AG04450 (cell line): ENCODE measurements around the gene HMGCR. TPM values are rescaled to one million over a fixed set of nuclear protein-coding genes. Genes with fewer than 3 reads are reported as not detected.

Experiments
- CTCF ChIA-PET: fragments of 300-600, 350-600 bp; formaldehyde crosslinking; extraction: SDS; loops from one replicate; lab custom pipeline; 2022; ENCODE audit warnings: antibody characterized with exemption, inconsistent platforms; lab: Charles Lee
- POLR2A ChIA-PET: fragments of 350-600 bp; formaldehyde crosslinking; extraction: SDS; loops from one replicate; lab custom pipeline; 2021; ENCODE audit warnings: antibody characterized with exemption, inconsistent platforms; lab: Yijun Ruan, JAX
- DNase-seq: peaks from one replicate; pipeline ENCODE4 v3.0.0-alpha.2; 2011; ENCODE audit warnings: low read depth, low spot score
- H3K27ac ChIP-seq: one replicate; pipeline ENCODE4 v1.5.1; 2012; ENCODE audit warnings: low read depth, low read length, control low read depth
- H3K27me3 ChIP-seq: one replicate; pipeline ENCODE4 v1.6.0; 2012; ENCODE audit warnings: low read length; ENCODE audit not compliant: control insufficient read depth, insufficient read depth
- H3K4me3 ChIP-seq: 2 replicates; pipeline ENCODE4 v1.5.1; 2011; ENCODE audit warnings: mild to moderate bottlenecking, low read depth, low read length, control low read depth
- H3K9me3 ChIP-seq: 2 replicates; pipeline ENCODE4 v1.5.1; 2012; ENCODE audit warnings: low read length; ENCODE audit not compliant: control insufficient read depth, insufficient read depth
- polyA plus RNA-seq: library from polyadenylated mRNA; depleted of rRNA; stranded (reverse); fragments of >200 nt; gene quantifications from 2 replicates; pipeline ENCODE4 v1.2.3, GENCODE V29; 2011
- TF ChIP-seq, protein P1 (sequence below): IDR thresholded peaks from 2 replicates; pipeline ENCODE4 v1.5.1; 2011; ENCODE audit warnings: low read depth, low read length, control low read depth, inconsistent platforms

Gene HMGCR
- polyA plus RNA-seq, 1 experiment, result 27.7 TPM

DNA sequence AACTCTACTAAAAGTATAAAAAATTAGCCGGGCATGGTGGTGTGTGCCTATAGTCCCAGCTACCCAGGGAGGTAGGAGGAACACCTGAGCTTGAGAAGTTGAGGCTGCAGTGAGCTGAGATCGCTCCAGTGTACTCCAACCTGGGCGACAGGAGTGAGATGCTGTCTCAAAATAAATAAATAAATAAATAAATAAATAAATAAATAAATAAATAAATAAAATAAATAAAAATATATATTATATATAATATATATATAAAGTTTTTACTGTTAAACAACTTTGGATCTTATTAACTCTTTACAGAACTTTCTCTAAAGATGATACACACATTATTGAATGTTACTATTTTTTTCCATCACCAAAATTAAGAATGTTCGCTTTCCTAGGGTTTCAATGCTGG, 38.4 kb downstream of the HMGCR start:
- CTCF ChIA-PET, result interaction anchor here (1.8 kb wide), 1 partner anchor 305 kb away, joined by 5 read pairs; no protein-coding TSS in a partner anchor
- TF ChIP-seq, protein P1, sequence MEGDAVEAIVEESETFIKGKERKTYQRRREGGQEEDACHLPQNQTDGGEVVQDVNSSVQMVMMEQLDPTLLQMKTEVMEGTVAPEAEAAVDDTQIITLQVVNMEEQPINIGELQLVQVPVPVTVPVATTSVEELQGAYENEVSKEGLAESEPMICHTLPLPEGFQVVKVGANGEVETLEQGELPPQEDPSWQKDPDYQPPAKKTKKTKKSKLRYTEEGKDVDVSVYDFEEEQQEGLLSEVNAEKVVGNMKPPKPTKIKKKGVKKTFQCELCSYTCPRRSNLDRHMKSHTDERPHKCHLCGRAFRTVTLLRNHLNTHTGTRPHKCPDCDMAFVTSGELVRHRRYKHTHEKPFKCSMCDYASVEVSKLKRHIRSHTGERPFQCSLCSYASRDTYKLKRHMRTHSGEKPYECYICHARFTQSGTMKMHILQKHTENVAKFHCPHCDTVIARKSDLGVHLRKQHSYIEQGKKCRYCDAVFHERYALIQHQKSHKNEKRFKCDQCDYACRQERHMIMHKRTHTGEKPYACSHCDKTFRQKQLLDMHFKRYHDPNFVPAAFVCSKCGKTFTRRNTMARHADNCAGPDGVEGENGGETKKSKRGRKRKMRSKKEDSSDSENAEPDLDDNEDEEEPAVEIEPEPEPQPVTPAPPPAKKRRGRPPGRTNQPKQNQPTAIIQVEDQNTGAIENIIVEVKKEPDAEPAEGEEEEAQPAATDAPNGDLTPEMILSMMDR, result no peak

GRCh38 chr5:75380099-75380498, 43.1 kb downstream of the HMGCR start:
- Histone ChIP-seq H3K4me3 (no peak overlapping the region), H3K27ac (no peak overlapping the region), H3K9me3 (no peaks in the 10 kb centered on the region), H3K27me3 (no peaks in the 10 kb centered on the region)
- TF ChIP-seq, protein P1, result no peak
- ChIA-PET CTCF (no interaction called here), POLR2A (no interaction called here)
- no peak for DNase-seq

More for the DNA sequence above, 38.4 kb downstream of the HMGCR start:
- no peak overlapping the region for H3K27ac ChIP-seq
- DNase-seq, result no peak
- POLR2A ChIA-PET, result no interaction called here
- no peaks in the 10 kb centered on the region for H3K27me3 ChIP-seq
- H3K4me3 ChIP-seq, result no peak overlapping the region
- H3K9me3 ChIP-seq, result no peaks in the 10 kb centered on the region

- H3K27me3 ChIP-seq, result no peaks in the 10 kb centered on the region
- POLR2A ChIA-PET, result no interaction called here
- CTCF ChIA-PET, result interaction anchor here (0.7 kb wide), 1 partner anchor 138 kb away, joined by 3 read pairs; no protein-coding TSS in a partner anchor
- H3K9me3 ChIP-seq, result no peaks in the 10 kb centered on the region
- no peak for DNase-seq
- H3K27ac ChIP-seq, result no peak overlapping the region
- H3K4me3 ChIP-seq, result no peak overlapping the region
- TF ChIP-seq, protein P1, result no peak
Observed at GRCh38 chr5:75381456-75381855, 44.4 kb downstream of the HMGCR start.

DNA sequence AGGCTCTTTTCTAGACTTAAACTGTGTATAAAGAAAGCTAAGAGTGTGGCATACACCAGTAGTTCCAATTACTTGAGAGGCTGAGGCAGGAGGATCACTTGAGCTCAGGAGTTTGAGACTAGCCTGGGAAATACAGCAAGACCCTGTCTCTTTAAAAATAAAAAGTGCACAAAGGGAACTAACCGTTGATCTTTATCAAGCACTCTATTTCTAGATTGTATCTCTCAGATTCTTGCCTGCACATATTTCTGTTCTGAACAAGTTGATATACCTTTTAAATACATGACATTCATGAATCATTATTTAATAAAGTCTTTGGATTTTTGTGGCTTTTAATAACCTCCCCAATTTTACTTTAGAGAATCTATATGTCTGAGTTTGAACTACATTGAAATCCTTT, 47.2 kb downstream of the HMGCR start:
- ChIA-PET CTCF (interaction anchor here (1.3 kb wide), 1 partner anchor 147 kb away, joined by 4 read pairs; the partner anchor contains the start of gene ANKRD31), POLR2A (no interaction called here)
- TF ChIP-seq, protein P1, result no peak

GRCh38 chr5:75387806-75388205, 50.8 kb downstream of the HMGCR start:
- no peak for DNase-seq
- ChIA-PET POLR2A (no interaction called here), CTCF (no interaction called here)

More for the DNA sequence above, 47.2 kb downstream of the HMGCR start:
- Histone ChIP-seq H3K4me3 (no peak overlapping the region), H3K27me3 (no peaks in the 10 kb centered on the region), H3K9me3 (no peaks in the 10 kb centered on the region), H3K27ac (no peak overlapping the region)
- DNase-seq, result no peak

More at GRCh38 chr5:75387806-75388205, 50.8 kb downstream of the HMGCR start:
- Histone ChIP-seq H3K27me3 (no peaks in the 10 kb centered on the region), H3K4me3 (no peak overlapping the region), H3K27ac (no peak overlapping the region), H3K9me3 (no peaks in the 10 kb centered on the region)
- TF ChIP-seq, protein P1, result no peak
